Neutrophil (primary cell): ENCODE data around the gene IFFO2.
A peak's percentile ranks its signal among the peaks of the same experiment; 100 is the strongest.

ENCODE experiments used
- H3K27ac ChIP-seq: fragments of 200-600 bp; sonication (generic); 2 replicates; pipeline ENCODE4 v1.5.1; 2016; ENCODE audit warnings: mild to moderate bottlenecking, moderate library complexity
- H3K27me3 ChIP-seq: fragments of 200-600 bp; sonication (generic); 2 replicates; pipeline ENCODE4 v1.6.0; 2016; ENCODE audit warnings: mild to moderate bottlenecking
- H3K36me3 ChIP-seq: fragments of 200-600 bp; sonication (generic); 2 replicates; pipeline ENCODE4 v1.5.1; 2017
- H3K4me1 ChIP-seq, 2 experiments: fragments of 200-600 bp in 1 of 2; sonication (generic) in 1 of 2; 1 replicate in 1 of 2; 2 replicates in 1 of 2; pipeline versions ENCODE4 v1.5.1 to v1.6.1; 2013 to 2016; ENCODE audit warnings: low read depth in 1 of 2, low read length in 1 of 2, mild to moderate bottlenecking in 1 of 2, moderate library complexity in 1 of 2; ENCODE audit not compliant: control insufficient read depth in 1 of 2, insufficient read depth in 1 of 2
- H3K4me3 ChIP-seq, 2 experiments: fragments of 200-600 bp in 1 of 2; sonication (generic) in 1 of 2; 1 replicate in 1 of 2; 2 replicates in 1 of 2; pipeline ENCODE4 v1.5.1; 2013 to 2016; ENCODE audit warnings: low read depth in 1 of 2, low read length in 1 of 2, mild to moderate bottlenecking in 1 of 2, moderate library complexity in 1 of 2
- H3K9me3 ChIP-seq: fragments of 200-600 bp; sonication (generic); 2 replicates; pipeline ENCODE4 v1.5.1; 2016
- CTCF ChIP-seq: fragments of 200-600 bp; sonication (generic); IDR thresholded peaks from 2 replicates; pipeline ENCODE4 v1.5.1; 2016; ENCODE audit warnings: antibody characterized with exemption

IFFO2 gene

GRCh38 chr1:18875796-18876128 lies 80.7 kb downstream of the IFFO2 start:
- H3K27ac ChIP-seq: no peak overlapping the region
- H3K27me3 ChIP-seq: no peaks in the 10 kb centered on the region
- H3K9me3 ChIP-seq: no peaks in the 10 kb centered on the region
- TF ChIP-seq CTCF: no peak
- H3K4me1 ChIP-seq: no peaks in the 10 kb centered on the region
- peaks cover 81% of the 10 kb centered on the region for H3K36me3 ChIP-seq
- no peak overlapping the region for H3K4me3 ChIP-seq

GRCh38 chr1:18875107-18875795 lies 81.2 kb downstream of the IFFO2 start:
- no peaks in the 10 kb centered on the region for H3K9me3 ChIP-seq
- H3K4me3 ChIP-seq: no peak overlapping the region
- TF ChIP-seq CTCF: peak; percentile 34
- H3K36me3 ChIP-seq: peaks cover 77% of the 10 kb centered on the region
- no peaks in the 10 kb centered on the region for H3K4me1 ChIP-seq
- H3K27me3 ChIP-seq: no peaks in the 10 kb centered on the region
- no peak overlapping the region for H3K27ac ChIP-seq

- H3K4me1 ChIP-seq: no peaks in the 10 kb centered on the region
- no peak for TF ChIP-seq CTCF
- no peak overlapping the region for H3K4me3 ChIP-seq
- H3K27ac ChIP-seq: no peak overlapping the region
- H3K9me3 ChIP-seq: no peaks in the 10 kb centered on the region
- H3K36me3 ChIP-seq: peaks cover 71% of the 10 kb centered on the region
- H3K27me3 ChIP-seq: no peaks in the 10 kb centered on the region
Measured at GRCh38 chr1:18874600-18874999, 81.9 kb downstream of the IFFO2 start.

- TF ChIP-seq CTCF: no peak
- Histone ChIP-seq H3K27me3 (no peaks in the 10 kb centered on the region), H3K9me3 (no peaks in the 10 kb centered on the region)
Measured at GRCh38 chr1:18874036-18874435, 82.4 kb downstream of the IFFO2 start.

GRCh38 chr1:18872071-18872611 lies 84.3 kb downstream of the IFFO2 start:
- H3K27ac ChIP-seq: no peak overlapping the region
- H3K4me3 ChIP-seq: no peak overlapping the region
- TF ChIP-seq CTCF: no peak
- peaks cover 46% of the 10 kb centered on the region for H3K36me3 ChIP-seq
- no peaks in the 10 kb centered on the region for H3K4me1 ChIP-seq
- no peaks in the 10 kb centered on the region for H3K9me3 ChIP-seq
- no peaks in the 10 kb centered on the region for H3K27me3 ChIP-seq

More at GRCh38 chr1:18874036-18874435, 82.4 kb downstream of the IFFO2 start:
- Histone ChIP-seq H3K4me1 (no peaks in the 10 kb centered on the region), H3K27ac (no peak overlapping the region), H3K36me3 (peaks cover 65% of the 10 kb centered on the region), H3K4me3 (no peak overlapping the region)
